H1 (cell line): ENCODE data around the gene MYO15B. TPM values are rescaled to one million over a fixed set of nuclear protein-coding genes. Genes with fewer than 3 reads are reported as not detected.

Experiments used
- CTCF ChIA-PET: fragments of 300-600 bp; sonication (Branson Sonifier 250); formaldehyde crosslinking; loops from one replicate; lab custom pipeline; 2021; ENCODE audit not compliant: partially characterized antibody; lab: Charles Lee
- POLR2A ChIA-PET: fragments of 300-600 bp; sonication (Branson Sonifier 250); formaldehyde crosslinking; loops from one replicate; lab custom pipeline; 2021; ENCODE audit warnings: inconsistent platforms; ENCODE audit not compliant: partially characterized antibody; lab: Charles Lee
- DNase-seq, 2 experiments: peaks; one replicate each; pipeline versions ENCODE4 v3.0.0 to v3.0.0-alpha.2; 2010 to 2022; ENCODE audit warnings: low spot score in 2 of 2, low read depth in 1 of 2, mixed read lengths in 1 of 2
- FAIRE-seq: peaks from 2 replicates; lab custom pipeline; 2011; peaks lifted over from hg19 to GRCh38; lab: Jason Lieb, UNC
- H2AFZ ChIP-seq: 2 replicates; pipeline ENCODE4 v1.8.1; 2012; ENCODE audit warnings: low read length, inconsistent platforms
- H2AK5ac ChIP-seq: 2 replicates; pipeline ENCODE4 v1.6.1; 2013; ENCODE audit warnings: low read depth, low read length
- H2BK120ac ChIP-seq: replicated peaks from 2 replicates; pipeline ENCODE3; 2013; ENCODE audit warnings: low read depth, low read length, inconsistent platforms
- H2BK12ac ChIP-seq: 2 replicates; pipeline ENCODE4 v1.6.1; 2013; ENCODE audit warnings: low read depth, low read length
- H2BK15ac ChIP-seq: 2 replicates; pipeline ENCODE4 v1.6.1; 2013; ENCODE audit warnings: low read length
- H2BK20ac ChIP-seq: 2 replicates; pipeline ENCODE4 v1.6.1; 2013; ENCODE audit warnings: low read length
- H2BK5ac ChIP-seq: 2 replicates; pipeline ENCODE4 v1.6.1; 2013; ENCODE audit warnings: low read depth, low read length
- H3K14ac ChIP-seq: 2 replicates; pipeline ENCODE4 v1.6.1; 2013; ENCODE audit warnings: inconsistent platforms; ENCODE audit not compliant: insufficient read length
- H3K18ac ChIP-seq: 2 replicates; pipeline ENCODE4 v1.6.1; 2013; ENCODE audit warnings: low read length; ENCODE audit errors: extremely low read depth
- H3K23ac ChIP-seq: 2 replicates; pipeline ENCODE4 v1.6.1; 2013; ENCODE audit warnings: inconsistent platforms; ENCODE audit not compliant: insufficient read length
- H3K23me2 ChIP-seq: 2 replicates; pipeline ENCODE4 v1.6.1; 2013; ENCODE audit warnings: low read depth, low read length
- H3K27ac ChIP-seq: 2 replicates; pipeline ENCODE4 v1.6.1; 2011; ENCODE audit warnings: low read depth, low read length, inconsistent platforms
- H3K27me3 ChIP-seq, 4 experiments: replicated peaks in 1 of 4; 1 replicate in 1 of 4; 2 replicates in 3 of 4; pipeline versions ENCODE4 v1.6.1 to v1.8.1; 2011 to 2013; ENCODE audit warnings: low read length in 3 of 4, mild to moderate bottlenecking in 3 of 4, inconsistent platforms in 2 of 4, mixed read lengths in 2 of 4, moderate library complexity in 1 of 4; ENCODE audit not compliant: control insufficient read depth in 3 of 4, insufficient read depth in 3 of 4; ENCODE audit errors: extremely low read depth in 1 of 4
- H3K36me3 ChIP-seq, 4 experiments: 2 replicates each; pipeline versions ENCODE4 v1.6.1 to v1.8.1; 2011 to 2013; ENCODE audit warnings: mild to moderate bottlenecking in 4 of 4, low read length in 3 of 4, moderate library complexity in 2 of 4, control low read depth in 1 of 4, inconsistent platforms in 1 of 4; ENCODE audit not compliant: insufficient read depth in 4 of 4, control insufficient read depth in 2 of 4
- H3K4ac ChIP-seq: replicated peaks from 2 replicates; pipeline ENCODE3; 2013; ENCODE audit warnings: low read length, low read depth, mixed read lengths, inconsistent platforms; ENCODE audit not compliant: insufficient read length
- H3K4me1 ChIP-seq, 4 experiments: replicated peaks in 1 of 4; 1 replicate in 1 of 4; 2 replicates in 3 of 4; pipeline versions ENCODE4 v1.6.1 to v1.8.1; 2011 to 2013; ENCODE audit warnings: low read length in 3 of 4, inconsistent platforms in 2 of 4, mixed read lengths in 1 of 4; ENCODE audit not compliant: insufficient read depth in 4 of 4, control insufficient read depth in 3 of 4
- H3K4me2 ChIP-seq, 2 experiments: 2 replicates each; pipeline versions ENCODE4 v1.6.1 to v1.8.1; 2011 to 2013; ENCODE audit warnings: low read depth in 2 of 2, low read length in 2 of 2, control low read depth in 1 of 2, inconsistent platforms in 1 of 2, mild to moderate bottlenecking in 1 of 2; ENCODE audit not compliant: insufficient read depth in 1 of 2
- H3K4me3 ChIP-seq, 4 experiments: fragments of 200-600, 300-600 bp in 1 of 4; sonication (generic), shearing (Covaris generic), sonication (Bioruptor Twin) in 1 of 4; 2 replicates each; pipeline versions ENCODE4 v1.5.1 to v1.8.1; 2011 to 2016; ENCODE audit warnings: low read length in 4 of 4, low read depth in 3 of 4, control low read depth in 2 of 4, inconsistent platforms in 2 of 4, mild to moderate bottlenecking in 2 of 4, mixed read lengths in 1 of 4, moderate library complexity in 1 of 4; ENCODE audit not compliant: insufficient read depth in 2 of 4; ENCODE audit errors: extremely low read depth in 1 of 4
- H3K56ac ChIP-seq: replicated peaks from 2 replicates; pipeline ENCODE3; 2013; ENCODE audit warnings: low read depth, mild to moderate bottlenecking, mixed read lengths, low read length, inconsistent platforms; ENCODE audit not compliant: insufficient read length
- H3K79me1 ChIP-seq: 2 replicates; pipeline ENCODE4 v1.6.1; 2013; ENCODE audit warnings: low read depth, low read length, control low read depth
- H3K79me2 ChIP-seq, 2 experiments: 2 replicates each; pipeline versions ENCODE4 v1.6.1 to v1.8.1; 2012 to 2013; ENCODE audit warnings: low read length in 2 of 2, mild to moderate bottlenecking in 2 of 2, inconsistent platforms in 1 of 2; ENCODE audit not compliant: insufficient read depth in 2 of 2, control insufficient read depth in 1 of 2
- H3K9ac ChIP-seq, 4 experiments: replicated peaks in 1 of 4; 1 replicate in 1 of 4; 2 replicates in 3 of 4; pipeline versions ENCODE4 v1.6.1 to v1.8.1; 2011 to 2013; ENCODE audit warnings: low read depth in 3 of 4, low read length in 3 of 4, control low read depth in 2 of 4, mild to moderate bottlenecking in 2 of 4, moderate library complexity in 2 of 4, inconsistent platforms in 1 of 4; ENCODE audit errors: extremely low read depth in 1 of 4
- H3K9me3 ChIP-seq, 2 experiments: 2 replicates each; pipeline versions ENCODE4 v1.6.1 to v1.8.1; 2012 to 2013; ENCODE audit warnings: mild to moderate bottlenecking in 2 of 2, moderate library complexity in 2 of 2, control low read depth in 1 of 2, inconsistent platforms in 1 of 2, low read depth in 1 of 2, low read length in 1 of 2, mixed read lengths in 1 of 2; ENCODE audit not compliant: insufficient read depth in 2 of 2
- H4K20me1 ChIP-seq, 2 experiments: replicated peaks in 1 of 2; 2 replicates each; pipeline versions ENCODE3 to v1.8.1; 2011 to 2013; ENCODE audit warnings: inconsistent platforms in 2 of 2, low read length in 2 of 2, mild to moderate bottlenecking in 1 of 2; ENCODE audit not compliant: insufficient read depth in 2 of 2, control insufficient read depth in 1 of 2
- H4K5ac ChIP-seq: 2 replicates; pipeline ENCODE4 v1.6.1; 2013; ENCODE audit warnings: low read length, low read depth, mixed read lengths, inconsistent platforms; ENCODE audit not compliant: insufficient read length
- H4K8ac ChIP-seq: 2 replicates; pipeline ENCODE4 v1.8.0; 2013; ENCODE audit warnings: mild to moderate bottlenecking, moderate library complexity, low read length, inconsistent platforms; ENCODE audit not compliant: insufficient read depth; ENCODE audit errors: extremely low read depth
- H4K91ac ChIP-seq: replicated peaks from 2 replicates; pipeline ENCODE3; 2013; ENCODE audit warnings: low read length, mixed read lengths, inconsistent platforms; ENCODE audit not compliant: insufficient read length
- ASH2L ChIP-seq: fragments of 200-600, 300-600 bp; sonication (generic); IDR thresholded peaks from one replicate; pipeline ENCODE4 v1.7.1; 2017; ENCODE audit warnings: low read length
- BACH1 ChIP-seq: IDR thresholded peaks from 2 replicates; pipeline ENCODE4 v1.6.1; 2012; ENCODE audit warnings: low read length, improper control_type of control experiment
- BCL11A ChIP-seq, 2 experiments: IDR thresholded peaks; one replicate each; pipeline ENCODE4 v1.6.1; 2011; ENCODE audit warnings: low read depth in 2 of 2, low read length in 2 of 2, mild to moderate bottlenecking in 2 of 2
- EP300 ChIP-seq, 2 experiments: IDR thresholded peaks; 1 replicate in 1 of 2; 2 replicates in 1 of 2; pipeline ENCODE4 v1.6.1; 2011 to 2012; ENCODE audit warnings: low read depth in 2 of 2, low read length in 2 of 2, mild to moderate bottlenecking in 2 of 2, borderline replicate concordance in 1 of 2, inconsistent platforms in 1 of 2, moderate library complexity in 1 of 2
- GABPA ChIP-seq: IDR thresholded peaks from 2 replicates; pipeline ENCODE4 v1.6.1; 2011; ENCODE audit warnings: mild to moderate bottlenecking, low read length, moderate library complexity, borderline replicate concordance; ENCODE audit not compliant: insufficient read depth
- NRF1 ChIP-seq: IDR thresholded peaks from 2 replicates; pipeline ENCODE4 v1.6.1; 2011; ENCODE audit warnings: mild to moderate bottlenecking, low read depth, low read length, improper control_type of control experiment
- ZNF274 ChIP-seq: IDR thresholded peaks from 2 replicates; pipeline ENCODE4 v1.7.0; 2012; ENCODE audit warnings: low read length, borderline replicate concordance; ENCODE audit errors: extremely low read depth
- WGBS, 2 experiments: shearing (Covaris generic) in 1 of 2; methylation state at CpG; one replicate each; pipeline versions ENCODE4 v1.1.6 to v1.1.7; 2013 to 2015; ENCODE audit warnings: low lambda C conversion rate in 2 of 2, mixed read lengths in 2 of 2, inconsistent platforms in 1 of 2, low coverage in 1 of 2, missing lambda C conversion rate in 1 of 2; ENCODE audit not compliant: insufficient replicate concordance in 2 of 2, insufficient coverage in 1 of 2, insufficient read length in 1 of 2; ENCODE audit errors: extremely low coverage in 1 of 2, missing lambda C conversion rate in 1 of 2; 5-methylcytosine and 5-hydroxymethylcytosine counted together
- polyA plus RNA-seq, 7 experiments: library from polyadenylated mRNA; depleted of rRNA in 3 of 7; stranded (reverse) in 5 of 7; unstranded in 2 of 7; fragments of >200 nt in 5 of 7; fragments of 200-250 nt in 2 of 7; gene quantifications; 1 replicate in 5 of 7; 2 replicates in 1 of 7; 4 replicates in 1 of 7; pipeline versions ENCODE4 v1.2.1 to v1.2.3, GENCODE V29; 2011 to 2013; ENCODE audit warnings: missing spikeins in 2 of 7, mixed read lengths in 2 of 7
- total RNA-seq: library from RNA; stranded (reverse); fragmentation: NEBNext Ultra II Directional; extraction: Animal tissue kit (Norgen Biotek cat#: 25700); gene quantifications from 2 replicates; pipeline ENCODE4 v1.2.1, GENCODE V29; 2021
- TF ChIP-seq, protein P1 (sequence below): IDR thresholded peaks from 2 replicates; pipeline ENCODE4 v1.6.1; 2012; ENCODE audit warnings: inconsistent platforms

MYO15B gene
- total and polyA plus RNA-seq, 2 of the 8 experiments (the other 6 are each of a cell fraction or from before 2014, with no cell fraction given): 7.1 to 11.2 TPM

DNA sequence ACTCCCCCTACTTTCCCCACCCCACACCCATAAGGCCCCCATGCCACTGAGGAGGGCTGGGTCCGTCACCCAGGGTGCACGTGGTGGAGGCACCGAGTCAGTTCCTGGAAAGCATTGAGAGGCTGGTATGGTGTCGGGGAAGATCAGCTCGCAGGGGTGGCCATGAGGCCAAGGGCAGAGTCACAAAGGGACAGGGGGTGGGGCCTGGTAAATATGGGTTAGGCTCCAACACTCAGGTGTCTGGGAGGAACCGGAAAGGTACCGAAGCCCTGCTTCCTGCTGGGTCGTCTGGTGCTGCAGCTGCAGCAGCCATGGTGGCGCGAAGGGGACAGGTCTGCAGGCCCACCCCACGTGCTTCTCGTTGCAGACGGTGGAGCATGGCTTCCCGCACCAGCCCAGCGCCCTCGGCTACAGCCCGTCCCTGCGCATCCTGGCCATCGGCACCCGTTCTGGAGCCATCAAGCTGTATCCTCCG is 31.9 kb upstream of the MYO15B start:
- H2BK15ac ChIP-seq: no peak overlapping the region
- no peak overlapping the region for H2BK12ac ChIP-seq
- H3K27me3 ChIP-seq: no peaks in the 10 kb centered on the region
- no peak overlapping the region for H4K5ac ChIP-seq
- no peaks in the 10 kb centered on the region for H3K79me1 ChIP-seq
- H3K56ac ChIP-seq: no peak overlapping the region
- no peaks in the 10 kb centered on the region for H3K79me2 ChIP-seq
- no peak overlapping the region for H2AFZ ChIP-seq
- H4K20me1 ChIP-seq: peaks cover 0 to 7% of the 10 kb centered on the region in 2 experiments
- no peak overlapping the region for H2AK5ac ChIP-seq
- no peaks in the 10 kb centered on the region for H3K36me3 ChIP-seq
- no peak overlapping the region for H3K9ac ChIP-seq
- H4K8ac ChIP-seq: 0 out of 2 replicates have a peak overlapping the region, but pooled peaks have one; percentile 3
- no peak overlapping the region for H3K4ac ChIP-seq
- WGBS, 2 experiments: 90% methylated on average over 20 of the region's 21 CpGs; no CpG with 5 or more reads in 1 of the 2 experiments
- H4K91ac ChIP-seq: no peak overlapping the region
- H2BK20ac ChIP-seq: no peak overlapping the region
- FAIRE-seq: no peak
- no peak overlapping the region for H3K14ac ChIP-seq
- CTCF ChIA-PET: interaction anchor here (0.9 to 1.3 kb wide), 2 partner anchors 9 to 36 kb away, joined by 3 read pairs; no protein-coding TSS in a partner anchor
- H3K27ac ChIP-seq: no peak overlapping the region
- POLR2A ChIA-PET: interaction anchor here (1.7 kb wide), 1 partner anchor 24 kb away, joined by 3 read pairs; no protein-coding TSS in a partner anchor
- H3K23ac ChIP-seq: no peak overlapping the region
- H3K9me3 ChIP-seq: no peaks in the 10 kb centered on the region
- no peak overlapping the region for H3K18ac ChIP-seq
- H3K23me2 ChIP-seq: no peaks in the 10 kb centered on the region
- no peak for DNase-seq
- H2BK5ac ChIP-seq: no peak overlapping the region
- no peak overlapping the region for H3K4me2 ChIP-seq
- peaks cover 5 to 23% (median 10%) of the 10 kb centered on the region in 4 experiments for H3K4me1 ChIP-seq
- H3K4me3 ChIP-seq: no peak overlapping the region
- H2BK120ac ChIP-seq: no peak overlapping the region
- no peak for TF ChIP-seq NRF1
- no peak for TF ChIP-seq BACH1
- TF ChIP-seq, protein P1, sequence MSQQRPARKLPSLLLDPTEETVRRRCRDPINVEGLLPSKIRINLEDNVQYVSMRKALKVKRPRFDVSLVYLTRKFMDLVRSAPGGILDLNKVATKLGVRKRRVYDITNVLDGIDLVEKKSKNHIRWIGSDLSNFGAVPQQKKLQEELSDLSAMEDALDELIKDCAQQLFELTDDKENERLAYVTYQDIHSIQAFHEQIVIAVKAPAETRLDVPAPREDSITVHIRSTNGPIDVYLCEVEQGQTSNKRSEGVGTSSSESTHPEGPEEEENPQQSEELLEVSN: no peak
- TF ChIP-seq EP300 (IDR thresholded peaks at IDR 0.05; ENCODE audit: borderline replicate concordance in 1 of 2, low read depth in 2 of 2, low read length in 2 of 2): no peak
- no peak for TF ChIP-seq ZNF274
- no peak for TF ChIP-seq BCL11A (IDR thresholded peaks at IDR 0.05; ENCODE audit: low read depth in 2 of 2, low read length in 2 of 2)
- no peak for TF ChIP-seq ASH2L
- no peak for TF ChIP-seq GABPA
